Hypothalamus (tissue), 51 donors: ENCODE measurements around the gene CLEC18A.
"Not testable (repeated sequence)": the region's sequence is repeated elsewhere in the genome, so short reads cannot be mapped to it uniquely, and the experiment has no call there.

Source experiments
- DNase-seq, 51 donors: peaks; one replicate each; lab custom pipeline; 2025; lab: John Stamatoyannopoulos, UW

Gene CLEC18A

GRCh38 chr16:69943241-69944036 is 7.7 kb upstream of the CLEC18A start:
- not testable (repeated sequence) for DNase-seq

GRCh38 chr16:69950411-69950810 is 723 bp upstream of the CLEC18A start:
- not testable (repeated sequence) for DNase-seq

GRCh38 chr16:69951672-69952031 is 518 bp downstream of the CLEC18A start:
- not testable (repeated sequence) for DNase-seq

- DNase-seq: not testable (repeated sequence)
Measured at GRCh38 chr16:69952116-69952515, 982 bp downstream of the CLEC18A start.

- DNase-seq: not testable (repeated sequence)
Measured at GRCh38 chr16:69952572-69953355, 1.6 kb downstream of the CLEC18A start.

GRCh38 chr16:69954241-69954640 is 3.1 kb downstream of the CLEC18A start:
- DNase-seq: not testable (repeated sequence)

GRCh38 chr16:69963312-69963711 is 12.2 kb downstream of the CLEC18A start:
- DNase-seq: not testable (repeated sequence)

- peak in 6 of 51 donors; percentile 3 to 41 (median 26) for DNase-seq
Measured at GRCh38 chr16:69964960-69965660, 14.0 kb downstream of the CLEC18A start.

GRCh38 chr16:69965661-69966054 is 14.5 kb downstream of the CLEC18A start:
- not testable (repeated sequence) for DNase-seq

- DNase-seq: not testable (repeated sequence)
Measured at GRCh38 chr16:69967688-69968087, 16.6 kb downstream of the CLEC18A start.

- not testable (repeated sequence) for DNase-seq
Measured at GRCh38 chr16:69968125-69968524, 17.0 kb downstream of the CLEC18A start.

GRCh38 chr16:69969657-69970056 is 18.5 kb downstream of the CLEC18A start:
- DNase-seq: not testable (repeated sequence)

- not testable (repeated sequence) for DNase-seq
Measured at GRCh38 chr16:69972120-69972519, 21.0 kb downstream of the CLEC18A start.

GRCh38 chr16:69972935-69973334 is 21.8 kb downstream of the CLEC18A start:
- not testable (repeated sequence) for DNase-seq

GRCh38 chr16:69985196-69985595 is 34.1 kb downstream of the CLEC18A start:
- DNase-seq: not testable (repeated sequence)

GRCh38 chr16:69997956-69998355 is 46.8 kb downstream of the CLEC18A start:
- DNase-seq: not testable (repeated sequence)

- not testable (repeated sequence) for DNase-seq
Measured at GRCh38 chr16:69999801-70000200, 48.7 kb downstream of the CLEC18A start.

- DNase-seq: not testable (repeated sequence)
Measured at GRCh38 chr16:70003511-70003910, 52.4 kb downstream of the CLEC18A start.

- DNase-seq: not testable (repeated sequence)
Measured at GRCh38 chr16:70008604-70009003, 57.5 kb downstream of the CLEC18A start.

- DNase-seq: not testable (repeated sequence)
Measured at GRCh38 chr16:70010615-70011014, 59.5 kb downstream of the CLEC18A start.

- not testable (repeated sequence) for DNase-seq
Measured at GRCh38 chr16:70011120-70011519, 60.0 kb downstream of the CLEC18A start.
